ENCODE measurements around the gene PDZD11. TPM values are rescaled to one million over a fixed set of nuclear protein-coding genes. Genes with fewer than 3 reads are reported as not detected.
"Not testable (repeated sequence)": the region's sequence is repeated elsewhere in the genome, so short reads cannot be mapped to it uniquely, and the experiment has no call there.

PDZD11 gene, protein sequence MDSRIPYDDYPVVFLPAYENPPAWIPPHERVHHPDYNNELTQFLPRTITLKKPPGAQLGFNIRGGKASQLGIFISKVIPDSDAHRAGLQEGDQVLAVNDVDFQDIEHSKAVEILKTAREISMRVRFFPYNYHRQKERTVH
- 33.9 and 37.7 TPM in 2 replicates for total RNA-seq

GRCh38 chrX:70289793-70290770, at the start of gene PDZD11, which contains the start of gene KIF4A:
PDZD11 (minus strand) TSS chrX:70289927; CDS start chrX:70289341, 586 bp downstream.
KIF4A (plus strand) TSS chrX:70290104; CDS start chrX:70290459, 355 bp downstream.
- DNase-seq (ENCODE audit: low read depth, low spot score), result peak; percentile 24

DNA sequence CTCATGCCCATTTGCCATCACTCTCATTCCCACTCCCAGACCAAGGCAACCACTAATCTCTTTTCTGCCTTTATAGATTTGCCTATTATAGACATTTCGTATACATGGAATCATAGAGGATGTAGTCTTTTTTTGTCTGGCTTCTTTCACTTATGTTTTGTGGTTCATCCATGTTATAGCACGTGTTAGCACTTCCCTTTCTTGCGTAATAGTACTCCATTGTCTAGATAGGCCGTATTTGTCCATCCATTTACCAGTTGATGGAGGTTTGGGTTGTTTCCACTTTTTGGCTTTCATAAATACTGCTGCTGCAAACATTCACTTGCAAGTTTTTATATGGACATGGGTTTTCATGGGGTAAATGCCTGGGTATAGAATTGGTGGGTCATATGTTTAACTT, 48.6 kb upstream of the PDZD11 start:
- no peak for DNase-seq (ENCODE audit: low read depth, low spot score)

DNA sequence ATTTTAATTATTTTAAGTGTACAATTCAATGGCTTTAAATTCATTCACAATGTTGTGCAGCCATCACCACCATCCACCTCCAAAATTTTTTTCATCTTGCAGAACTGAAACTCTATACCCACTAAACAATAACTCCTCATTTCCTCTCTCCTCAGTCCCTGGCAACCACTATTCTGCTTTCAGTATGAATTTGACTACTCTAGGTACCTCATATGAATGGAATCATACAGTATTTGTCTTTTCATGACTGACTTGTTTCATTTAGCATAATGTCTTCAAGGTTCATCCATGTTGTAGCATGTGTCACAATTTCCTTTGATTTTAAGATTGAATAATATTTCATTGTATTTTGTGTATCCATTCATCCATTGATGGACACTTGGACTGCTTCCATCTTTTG, 47.0 kb upstream of the PDZD11 start:
- no peak for DNase-seq (ENCODE audit: low read depth, low spot score)

DNA sequence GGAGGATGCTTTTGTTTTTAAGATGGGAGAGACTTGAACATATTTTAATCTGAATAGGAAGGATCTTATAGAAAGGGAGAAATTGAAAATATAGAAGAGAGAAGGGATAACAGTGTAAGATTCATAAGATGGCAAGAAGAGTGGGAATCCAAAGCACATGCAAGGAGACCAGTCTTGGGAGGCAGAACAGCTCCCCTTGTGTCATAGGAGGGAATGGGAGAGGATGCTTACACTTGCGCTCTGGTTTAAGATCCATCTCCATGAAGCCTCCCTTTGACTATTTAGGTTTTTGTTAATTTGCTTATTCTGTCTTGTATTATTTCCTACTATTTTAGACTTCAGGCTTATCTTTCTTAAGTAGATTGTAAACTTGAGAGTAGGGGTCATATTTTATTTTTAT, 42.9 kb upstream of the PDZD11 start:
- DNase-seq (ENCODE audit: low read depth, low spot score), result no peak

DNA sequence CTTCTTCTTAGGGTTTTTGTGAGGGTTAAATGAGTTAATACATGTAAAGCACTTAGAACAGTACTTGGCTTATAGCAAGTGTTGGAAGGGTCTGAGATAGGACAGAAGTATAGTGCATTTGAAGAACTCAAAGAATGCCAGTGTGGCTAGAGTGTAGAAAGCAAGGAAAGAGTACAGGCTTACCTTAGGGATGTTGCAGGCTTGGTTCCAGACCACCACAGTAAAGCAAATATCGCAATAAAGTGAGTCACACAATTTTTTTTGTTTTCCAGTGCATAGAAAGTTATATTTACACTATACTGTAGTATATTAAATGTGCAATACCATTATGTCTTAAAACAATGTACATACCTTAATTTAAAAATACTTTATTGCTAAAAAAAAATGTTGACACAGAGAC, 41.4 kb upstream of the PDZD11 start:
- no peak for DNase-seq (ENCODE audit: low read depth, low spot score)

DNA sequence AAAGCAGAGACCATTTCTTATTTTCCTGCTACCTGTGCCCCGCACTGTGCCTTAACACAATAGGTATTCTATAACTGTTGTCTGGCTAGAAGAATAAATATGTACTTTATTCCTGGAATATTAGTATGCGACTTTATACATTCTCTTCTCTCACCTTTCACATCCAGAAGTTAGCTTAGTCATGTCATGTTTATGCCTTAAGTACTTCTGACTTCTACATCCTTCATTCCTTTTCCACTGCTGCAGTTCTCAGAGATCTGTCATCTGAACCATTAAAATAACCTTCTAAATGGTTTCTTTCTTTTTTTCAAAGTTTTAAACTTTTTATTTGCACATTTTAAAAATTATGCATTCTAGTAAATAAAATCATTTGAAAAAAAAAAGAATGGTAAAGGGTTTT, 34.6 kb upstream of the PDZD11 start:
- DNase-seq (ENCODE audit: low read depth, low spot score), result no peak

- not testable (repeated sequence) for DNase-seq (ENCODE audit: low read depth, low spot score)
These were observed 33.9 kb upstream of the PDZD11 start for GRCh38 chrX:70323628-70324027.

- no peak for DNase-seq (ENCODE audit: low read depth, low spot score)
These were observed 33.1 kb upstream of the PDZD11 start for GRCh38 chrX:70322784-70323183.

GRCh38 chrX:70313503-70313902, 23.8 kb upstream of the PDZD11 start:
- no peak for DNase-seq (ENCODE audit: low read depth, low spot score)

DNA sequence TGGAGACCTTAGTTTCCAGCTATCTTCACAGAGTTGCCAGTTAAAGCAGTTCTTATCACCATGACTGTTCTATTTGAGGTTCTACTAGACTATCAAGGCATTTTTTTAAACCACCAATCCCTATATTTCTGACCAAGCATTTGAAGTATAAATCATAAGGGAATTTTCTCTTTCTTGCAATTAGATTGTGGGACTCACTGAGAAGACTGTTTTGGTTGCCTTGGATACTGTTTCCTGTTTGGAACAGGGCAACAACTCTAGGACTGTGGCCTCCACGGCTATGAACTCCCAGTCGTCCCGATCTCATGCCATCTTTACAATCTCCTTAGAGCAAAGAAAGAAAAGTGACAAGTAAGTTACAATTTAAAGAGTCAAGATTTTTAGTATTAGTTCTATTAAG, 12.0 kb upstream of the PDZD11 start:
- DNase-seq (ENCODE audit: low read depth, low spot score), result peak; percentile 50

DNA sequence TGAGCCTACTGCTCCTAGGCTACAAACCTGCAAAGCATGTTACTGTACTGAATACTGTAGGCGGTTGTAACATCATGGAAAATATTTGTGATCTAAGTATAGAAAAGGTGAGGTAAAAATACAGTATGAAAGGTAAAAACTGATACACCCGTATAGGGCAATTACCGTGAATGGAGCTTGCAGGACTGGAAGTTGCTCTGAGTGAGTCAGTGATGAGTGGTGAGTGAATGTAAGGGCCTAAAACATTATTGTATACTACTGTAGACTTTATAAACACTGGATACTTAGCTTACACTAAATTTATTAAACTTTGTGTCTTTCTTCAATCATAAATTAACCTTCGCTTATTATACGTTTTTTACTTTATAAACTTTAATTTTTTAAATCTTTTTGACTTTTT, 3.9 kb upstream of the PDZD11 start:
- DNase-seq (ENCODE audit: low read depth, low spot score), result no peak

DNA sequence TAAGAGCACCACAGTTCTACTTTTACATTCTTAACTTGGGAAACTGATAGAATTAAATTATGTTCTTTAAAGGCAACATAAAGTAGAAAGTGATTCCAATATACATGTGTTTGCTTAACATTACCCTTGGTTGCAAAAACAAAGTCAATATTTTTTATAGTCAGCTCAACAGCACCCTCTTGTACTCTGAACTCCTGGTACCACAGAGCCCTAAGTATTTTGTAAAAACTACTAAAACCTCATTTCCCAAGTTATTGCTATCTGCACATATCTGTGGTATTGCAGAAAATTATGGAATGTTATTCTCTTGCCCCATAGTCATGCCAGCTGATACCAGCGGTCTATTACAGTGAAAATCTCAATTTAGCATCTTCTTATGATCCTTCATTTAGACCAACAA, 3.1 kb upstream of the PDZD11 start:
- no peak for DNase-seq (ENCODE audit: low read depth, low spot score)

DNA sequence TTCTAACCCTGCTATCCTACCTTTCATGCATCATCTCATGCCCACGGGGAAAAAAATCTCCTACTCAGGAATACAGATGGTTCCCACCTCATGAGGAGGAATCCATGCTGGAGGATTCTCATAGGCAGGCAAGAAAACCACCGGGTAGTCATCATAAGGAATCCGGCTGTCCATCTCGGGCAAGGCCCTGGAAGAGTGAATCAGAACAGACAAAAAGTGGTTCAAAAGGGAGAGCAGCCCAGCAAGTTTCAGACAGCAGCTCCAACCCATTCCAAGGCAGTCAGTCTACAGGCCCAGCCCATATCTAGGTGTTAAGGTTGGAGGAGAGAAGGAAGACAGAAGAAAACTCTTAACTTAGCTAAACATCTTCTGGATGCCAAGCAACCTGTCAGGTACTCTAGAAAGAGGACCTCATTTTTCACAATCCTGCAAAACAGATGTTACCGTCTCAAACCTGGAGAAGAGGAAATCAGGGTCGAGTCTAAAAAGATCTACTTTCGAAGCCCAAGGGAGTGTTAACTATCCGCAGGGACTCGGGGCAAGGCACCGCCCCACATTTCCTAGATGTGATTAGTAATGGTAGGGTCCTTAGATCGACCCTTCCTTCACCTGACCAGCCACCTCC, 447 bp downstream of the PDZD11 start:
- DNase-seq (ENCODE audit: low read depth, low spot score), result no peak

GRCh38 chrX:70281951-70282350, 7.8 kb downstream of the PDZD11 start, which contains the start of gene RAB41:
RAB41 (plus strand) TSS chrX:70282172; CDS start chrX:70282218, 46 bp downstream.
- no peak for DNase-seq (ENCODE audit: low read depth, low spot score)

DNA sequence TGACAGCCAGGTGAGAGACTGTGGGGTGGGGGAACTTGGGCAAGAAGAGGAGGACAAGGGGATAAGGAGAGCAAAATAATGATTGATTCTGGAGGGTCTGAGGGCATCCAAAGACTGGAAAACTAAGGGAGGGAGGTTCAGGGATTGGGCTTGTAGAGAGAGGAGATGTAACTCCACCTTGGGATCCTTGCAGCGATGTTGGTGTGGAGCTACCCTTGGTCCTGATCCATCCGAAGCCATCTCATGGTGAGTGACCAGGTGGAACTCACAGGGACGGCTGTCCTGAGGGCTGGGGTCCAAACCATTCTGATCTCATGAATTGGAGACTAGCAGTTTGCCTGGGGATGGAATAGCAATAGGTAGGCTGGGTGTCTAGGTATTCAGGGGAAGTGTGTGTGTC, 9.2 kb downstream of the PDZD11 start:
- DNase-seq (ENCODE audit: low read depth, low spot score), result no peak

DNA sequence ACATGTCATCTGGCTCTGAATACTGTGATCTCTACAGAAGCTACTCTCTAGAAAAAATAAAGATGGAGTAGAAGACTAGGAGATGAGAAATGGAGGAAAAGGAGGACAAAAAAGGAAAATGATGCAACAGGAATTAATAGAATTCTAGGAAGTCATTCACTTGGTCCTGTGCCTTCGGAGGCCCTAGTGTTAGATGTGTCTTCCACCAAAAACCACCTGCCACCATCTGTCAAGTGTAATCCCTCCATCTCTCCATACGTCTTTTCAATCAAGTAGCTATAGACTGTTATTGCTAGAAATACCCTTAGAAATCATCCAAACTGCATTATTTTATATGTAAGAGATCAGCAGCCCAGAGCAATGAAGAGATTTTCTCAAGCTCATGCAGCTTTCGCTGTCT, 10.6 kb downstream of the PDZD11 start:
- DNase-seq (ENCODE audit: low read depth, low spot score), result no peak

GRCh38 chrX:70274029-70274428, 15.7 kb downstream of the PDZD11 start:
- not testable (repeated sequence) for DNase-seq (ENCODE audit: low read depth, low spot score)

GRCh38 chrX:70268034-70268433, 21.7 kb downstream of the PDZD11 start, which contains the start of gene ARR3:
ARR3 (plus strand) TSS chrX:70268334; CDS start chrX:70269386, 1,052 bp downstream.
- no peak for DNase-seq (ENCODE audit: low read depth, low spot score)

GRCh38 chrX:70264784-70265183, 24.9 kb downstream of the PDZD11 start:
- DNase-seq (ENCODE audit: low read depth, low spot score), result no peak

- no peak for DNase-seq (ENCODE audit: low read depth, low spot score)
These were observed 26.7 kb downstream of the PDZD11 start for GRCh38 chrX:70262952-70263567.

GRCh38 chrX:70260104-70260503, 29.6 kb downstream of the PDZD11 start, which contains the start of gene P2RY4:
P2RY4 (minus strand) TSS chrX:70260204; CDS start chrX:70259624, 580 bp downstream.
- no peak for DNase-seq (ENCODE audit: low read depth, low spot score)

All from pulmonary artery endothelial cell (primary cell).